GM21825 (cell line): ENCODE data around the gene SRPK2.

Source experiments
- ATAC-seq: cut with Tn5 transposase; IDR thresholded peaks from one replicate; pipeline ENCODE4 v1.9.1; 2021; ENCODE audit warnings: mild to moderate bottlenecking, moderate library complexity; ENCODE audit not compliant: unreplicated experiment

Gene SRPK2

GRCh38 chr7:105153531-105153930, 235.2 kb downstream of the SRPK2 start:
- no peak for ATAC-seq

GRCh38 chr7:105151152-105151551, 237.6 kb downstream of the SRPK2 start:
- ATAC-seq = no peak

- ATAC-seq = no peak
Observed at GRCh38 chr7:105149827-105150226, 238.9 kb downstream of the SRPK2 start.

GRCh38 chr7:105141068-105141467, 247.7 kb downstream of the SRPK2 start:
- no peak for ATAC-seq

- no peak for ATAC-seq
Observed at GRCh38 chr7:105139381-105139780, 249.3 kb downstream of the SRPK2 start.

GRCh38 chr7:105137898-105138297, 250.8 kb downstream of the SRPK2 start:
- no peak for ATAC-seq

- no peak for ATAC-seq
Observed at GRCh38 chr7:105136221-105136620, 252.5 kb downstream of the SRPK2 start.

- ATAC-seq = no peak
Observed at GRCh38 chr7:105133986-105134655, 254.6 kb downstream of the SRPK2 start.

- ATAC-seq = no peak
Observed at GRCh38 chr7:105133358-105133757, 255.4 kb downstream of the SRPK2 start.

GRCh38 chr7:105132835-105133234, 255.9 kb downstream of the SRPK2 start:
- ATAC-seq = no peak

- ATAC-seq = no peak
Observed at GRCh38 chr7:105132335-105132734, 256.4 kb downstream of the SRPK2 start.

GRCh38 chr7:105131890-105132289, 256.8 kb downstream of the SRPK2 start:
- ATAC-seq = no peak

- ATAC-seq = peak; percentile 63
Observed at GRCh38 chr7:105131033-105131656, 257.6 kb downstream of the SRPK2 start.

GRCh38 chr7:105130580-105130979, 258.1 kb downstream of the SRPK2 start:
- no peak for ATAC-seq

- no peak for ATAC-seq
Observed at GRCh38 chr7:105130048-105130447, 258.7 kb downstream of the SRPK2 start.

- ATAC-seq = no peak
Observed at GRCh38 chr7:105127179-105127578, 261.5 kb downstream of the SRPK2 start.

GRCh38 chr7:105126436-105126975, 262.2 kb downstream of the SRPK2 start:
- no peak for ATAC-seq

GRCh38 chr7:105125745-105126144, 263.0 kb downstream of the SRPK2 start:
- ATAC-seq = no peak

- ATAC-seq = no peak
Observed at GRCh38 chr7:105122619-105123018, 266.1 kb downstream of the SRPK2 start.

- no peak for ATAC-seq
Observed at GRCh38 chr7:105118612-105119600, 269.8 kb downstream of the SRPK2 start.
